Testis (tissue), 2 donors: ENCODE results near the gene SFMBT1.

ENCODE experiments used
- POLR2A ChIP-seq: fragments of 450-650 bp; IDR thresholded peaks from one replicate; pipeline ENCODE4 v1.6.1; 2017; ENCODE audit warnings: antibody characterized with exemption, mild to moderate bottlenecking, moderate library complexity
- TF ChIP-seq, protein P1 (sequence below), 3 experiments: fragments of 450-650 bp in 2 of 3; fragments of 200-600 bp in 1 of 3; sonication (generic) in 1 of 3; IDR thresholded peaks; one replicate each; pipeline ENCODE4 v1.5.1; 2016 to 2019; ENCODE audit warnings: antibody characterized with exemption in 3 of 3, mild to moderate bottlenecking in 2 of 3, moderate library complexity in 1 of 3

DNA sequence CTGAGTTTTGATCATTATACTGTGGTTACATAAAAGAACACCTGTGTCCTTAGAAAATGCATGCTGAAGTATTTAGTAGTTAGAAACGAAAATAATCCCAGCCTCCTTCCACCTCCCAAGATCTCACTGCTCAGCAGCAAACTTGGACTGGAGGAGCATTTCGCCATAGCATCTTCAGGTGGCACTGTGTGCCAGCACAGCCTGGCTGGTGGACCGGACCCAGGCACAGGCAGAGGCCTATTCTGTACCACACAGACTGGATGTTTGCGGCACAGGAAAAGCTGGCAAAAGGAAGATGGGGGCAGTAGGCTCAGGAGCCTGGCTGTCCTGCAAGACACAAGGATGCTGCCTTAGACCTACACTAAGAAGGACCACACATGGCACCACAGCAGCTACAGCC is 158.7 kb downstream of the SFMBT1 start:
- TF ChIP-seq, protein P1, sequence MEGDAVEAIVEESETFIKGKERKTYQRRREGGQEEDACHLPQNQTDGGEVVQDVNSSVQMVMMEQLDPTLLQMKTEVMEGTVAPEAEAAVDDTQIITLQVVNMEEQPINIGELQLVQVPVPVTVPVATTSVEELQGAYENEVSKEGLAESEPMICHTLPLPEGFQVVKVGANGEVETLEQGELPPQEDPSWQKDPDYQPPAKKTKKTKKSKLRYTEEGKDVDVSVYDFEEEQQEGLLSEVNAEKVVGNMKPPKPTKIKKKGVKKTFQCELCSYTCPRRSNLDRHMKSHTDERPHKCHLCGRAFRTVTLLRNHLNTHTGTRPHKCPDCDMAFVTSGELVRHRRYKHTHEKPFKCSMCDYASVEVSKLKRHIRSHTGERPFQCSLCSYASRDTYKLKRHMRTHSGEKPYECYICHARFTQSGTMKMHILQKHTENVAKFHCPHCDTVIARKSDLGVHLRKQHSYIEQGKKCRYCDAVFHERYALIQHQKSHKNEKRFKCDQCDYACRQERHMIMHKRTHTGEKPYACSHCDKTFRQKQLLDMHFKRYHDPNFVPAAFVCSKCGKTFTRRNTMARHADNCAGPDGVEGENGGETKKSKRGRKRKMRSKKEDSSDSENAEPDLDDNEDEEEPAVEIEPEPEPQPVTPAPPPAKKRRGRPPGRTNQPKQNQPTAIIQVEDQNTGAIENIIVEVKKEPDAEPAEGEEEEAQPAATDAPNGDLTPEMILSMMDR (IDR thresholded peaks at IDR 0.05), result no peak
- no peak for TF ChIP-seq POLR2A
